GM10266 (cell line): ENCODE results near the gene PTX4.

Source experiments
- DNase-seq: peaks from one replicate; pipeline ENCODE4 v3.0.0; 2012; ENCODE audit errors: extremely low spot score
- CTCF ChIP-seq: IDR thresholded peaks from 2 replicates; pipeline ENCODE4 v1.5.1; 2012; ENCODE audit warnings: mild to moderate bottlenecking, low read depth; ENCODE audit not compliant: control insufficient read depth, insufficient read depth; ENCODE audit errors: missing control alignments

The PTX4 gene

GRCh38 chr16:1520461-1520860 lies 31.7 kb upstream of the PTX4 start:
- DNase-seq, result no peak
- no peak for TF ChIP-seq CTCF

DNA sequence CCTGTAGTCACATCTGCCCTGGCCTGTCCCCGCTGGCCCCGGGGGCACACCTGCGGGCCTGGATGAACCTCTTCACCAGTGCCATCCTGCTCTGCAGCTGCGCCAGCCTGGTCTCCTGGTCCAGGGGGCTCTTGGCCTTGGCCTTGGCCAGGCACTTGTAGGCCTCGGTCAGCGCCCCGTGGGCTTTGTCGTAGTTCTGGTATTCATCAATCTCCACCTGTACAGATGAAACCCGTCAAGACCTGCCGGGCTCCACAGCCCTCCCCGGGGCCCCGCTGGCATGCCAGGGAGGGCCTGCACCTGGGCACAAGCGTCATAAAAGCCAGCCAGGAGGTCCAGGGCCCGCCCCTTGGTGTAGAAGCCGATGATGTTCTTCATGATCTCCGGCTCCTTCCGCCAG lies 31.1 kb upstream of the PTX4 start:
- TF ChIP-seq CTCF, result no peak
- no peak for DNase-seq

DNA sequence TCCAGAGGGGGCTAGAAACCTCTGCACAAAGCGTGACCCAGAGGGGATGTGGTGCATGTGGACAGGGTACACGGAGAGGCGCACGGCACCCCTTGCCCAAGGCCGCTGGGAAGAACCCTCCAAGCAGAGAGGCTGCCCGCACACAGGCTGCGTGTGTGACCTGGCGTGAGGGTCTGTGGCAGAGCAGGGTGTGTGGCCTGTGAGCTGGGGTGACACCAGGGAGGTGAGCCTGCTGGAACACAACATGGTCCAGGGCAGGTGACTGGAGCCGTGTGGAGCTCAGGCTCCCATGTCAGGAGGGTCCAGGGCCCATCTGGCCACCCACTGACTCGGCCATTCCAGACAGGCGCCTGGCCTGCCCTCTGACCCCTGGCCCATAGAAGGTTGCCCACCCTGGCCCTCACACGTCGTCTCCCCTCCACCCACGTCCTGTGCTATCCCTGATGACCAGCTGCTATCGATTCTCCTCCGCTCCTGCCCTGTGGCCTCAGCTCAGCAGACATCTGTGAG lies 29.9 kb upstream of the PTX4 start:
- no peak for TF ChIP-seq CTCF
- no peak for DNase-seq

DNA sequence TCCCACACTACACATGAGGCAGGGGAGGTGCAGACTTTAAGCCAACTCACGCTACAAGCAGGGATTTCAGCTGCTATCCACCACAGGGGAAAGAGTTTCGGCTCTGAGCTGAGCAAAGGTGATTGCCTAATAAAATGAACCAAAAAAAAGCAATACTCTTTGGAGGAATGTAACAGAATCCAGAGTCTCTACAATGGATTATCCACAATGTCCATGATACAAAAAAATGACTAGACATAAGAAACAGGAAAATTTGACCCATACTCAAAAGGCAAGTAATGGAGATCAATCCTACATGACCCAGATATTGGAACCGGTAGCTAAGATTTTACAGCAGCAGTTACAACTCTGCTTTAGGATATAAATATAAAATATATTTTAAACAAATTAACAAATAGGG lies 25.8 kb upstream of the PTX4 start:
- TF ChIP-seq CTCF, result no peak
- no peak for DNase-seq

- DNase-seq, result no peak
- no peak for TF ChIP-seq CTCF
These were observed 24.0 kb upstream of the PTX4 start for GRCh38 chr16:1512774-1513173.

- no peak for DNase-seq
- TF ChIP-seq CTCF, result no peak
These were observed 23.2 kb upstream of the PTX4 start for GRCh38 chr16:1511662-1512569.

- no peak for TF ChIP-seq CTCF
- DNase-seq, result no peak
These were observed 22.2 kb upstream of the PTX4 start for GRCh38 chr16:1510941-1511351.
